ENCODE results near the gene LRRC46. TPM values are rescaled to one million over a fixed set of nuclear protein-coding genes. Genes with fewer than 3 reads are reported as not detected.

The LRRC46 gene
- total and polyA plus RNA-seq, 9 of the 15 experiments (the other 6 are each of a cell fraction or from before 2014, with no cell fraction given), result 0.39 to 1.4 (median 0.53) TPM; not detected in 1

DNA sequence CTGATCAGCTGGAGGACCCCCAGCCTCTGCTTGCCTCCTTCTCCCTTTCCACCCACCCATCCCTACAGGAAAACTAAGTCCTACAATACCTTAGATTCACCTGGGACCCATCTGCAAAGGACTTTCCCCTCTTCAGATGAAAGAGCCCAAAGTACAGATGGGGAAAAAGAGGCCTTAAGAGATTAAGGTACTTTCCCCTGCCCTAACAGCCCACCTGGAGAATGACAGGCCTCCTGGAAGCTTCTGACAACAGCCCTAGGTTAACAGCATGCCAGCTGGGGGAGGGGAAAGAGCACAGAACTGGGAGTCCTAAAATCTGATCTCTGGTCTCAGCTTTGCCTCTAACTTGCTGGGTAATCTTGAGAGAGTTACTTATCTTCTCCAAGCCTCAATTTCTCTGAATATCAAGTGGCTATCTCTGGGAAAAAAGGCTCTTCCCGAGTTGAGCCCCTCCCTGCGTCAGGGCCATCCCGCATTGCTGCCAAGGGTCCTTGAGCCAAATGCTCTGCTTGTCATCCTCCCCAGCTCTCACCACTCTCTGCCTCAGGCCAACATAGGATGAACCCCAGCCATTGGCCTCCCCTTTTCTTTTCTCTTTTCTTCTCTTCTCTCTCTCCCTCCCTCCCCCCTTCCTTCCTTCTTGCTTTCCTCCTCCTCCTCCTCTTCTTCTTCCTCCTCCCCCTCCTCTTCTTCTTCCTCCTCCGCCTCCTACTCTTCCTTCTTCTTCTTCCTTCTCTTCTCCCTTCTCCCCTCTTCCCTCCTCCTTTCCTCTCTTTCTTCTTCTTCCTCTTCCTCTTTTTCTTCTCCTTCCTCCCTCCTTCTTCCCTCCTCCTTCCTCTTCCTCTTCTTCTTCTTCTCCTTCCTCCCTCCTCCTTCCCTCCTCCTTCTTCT, 42.0 kb downstream of the LRRC46 start (continued):
- TF ChIP-seq OTX1 (CRISPR knock-in tag; IDR thresholded peaks at IDR 0.05) (peak; percentile 48; the same call in 1 of the 2 replicates), HDAC1 (IDR thresholded peaks at IDR 0.05) (peak in 1 of 2 experiments; percentile 72; a peak in 2 of 4 replicates), ELF4 (CRISPR knock-in tag; IDR thresholded peaks at IDR 0.05) (peak; percentile 29), ARID2 (IDR thresholded peaks at IDR 0.05) (0 out of 2 replicates have a peak, but pooled peaks have one; percentile 17), GATAD2A (IDR thresholded peaks at IDR 0.05) (0 out of 2 replicates have a peak, but pooled peaks have one; percentile 43), ARHGAP35 (IDR thresholded peaks at IDR 0.05; ENCODE audit: partially characterized antibody) (peak; percentile 31), EHMT2 (IDR thresholded peaks at IDR 0.05) (peak; percentile 54; the same call in 1 of the 2 replicates), TRIM24 (IDR thresholded peaks at IDR 0.05) (peak; percentile 33 to 38; a peak in 1 of 4 replicates), PHB2 (IDR thresholded peaks at IDR 0.05; ENCODE audit: low read depth) (0 out of 2 replicates have a peak, but pooled peaks have one; percentile 42)
- TF ChIP-seq, protein P1, sequence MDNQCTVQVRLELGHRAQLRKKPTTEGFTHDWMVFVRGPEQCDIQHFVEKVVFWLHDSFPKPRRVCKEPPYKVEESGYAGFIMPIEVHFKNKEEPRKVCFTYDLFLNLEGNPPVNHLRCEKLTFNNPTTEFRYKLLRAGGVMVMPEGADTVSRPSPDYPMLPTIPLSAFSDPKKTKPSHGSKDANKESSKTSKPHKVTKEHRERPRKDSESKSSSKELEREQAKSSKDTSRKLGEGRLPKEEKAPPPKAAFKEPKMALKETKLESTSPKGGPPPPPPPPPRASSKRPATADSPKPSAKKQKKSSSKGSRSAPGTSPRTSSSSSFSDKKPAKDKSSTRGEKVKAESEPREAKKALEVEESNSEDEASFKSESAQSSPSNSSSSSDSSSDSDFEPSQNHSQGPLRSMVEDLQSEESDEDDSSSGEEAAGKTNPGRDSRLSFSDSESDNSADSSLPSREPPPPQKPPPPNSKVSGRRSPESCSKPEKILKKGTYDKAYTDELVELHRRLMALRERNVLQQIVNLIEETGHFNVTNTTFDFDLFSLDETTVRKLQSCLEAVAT (IDR thresholded peaks at IDR 0.05), result peak; percentile 48 to 63; a peak in 1 of 4 replicates
- TF ChIP-seq, protein P2, sequence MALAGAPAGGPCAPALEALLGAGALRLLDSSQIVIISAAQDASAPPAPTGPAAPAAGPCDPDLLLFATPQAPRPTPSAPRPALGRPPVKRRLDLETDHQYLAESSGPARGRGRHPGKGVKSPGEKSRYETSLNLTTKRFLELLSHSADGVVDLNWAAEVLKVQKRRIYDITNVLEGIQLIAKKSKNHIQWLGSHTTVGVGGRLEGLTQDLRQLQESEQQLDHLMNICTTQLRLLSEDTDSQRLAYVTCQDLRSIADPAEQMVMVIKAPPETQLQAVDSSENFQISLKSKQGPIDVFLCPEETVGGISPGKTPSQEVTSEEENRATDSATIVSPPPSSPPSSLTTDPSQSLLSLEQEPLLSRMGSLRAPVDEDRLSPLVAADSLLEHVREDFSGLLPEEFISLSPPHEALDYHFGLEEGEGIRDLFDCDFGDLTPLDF (CRISPR knock-in tag; IDR thresholded peaks at IDR 0.05), result no peak
- TF ChIP-seq, protein P3, sequence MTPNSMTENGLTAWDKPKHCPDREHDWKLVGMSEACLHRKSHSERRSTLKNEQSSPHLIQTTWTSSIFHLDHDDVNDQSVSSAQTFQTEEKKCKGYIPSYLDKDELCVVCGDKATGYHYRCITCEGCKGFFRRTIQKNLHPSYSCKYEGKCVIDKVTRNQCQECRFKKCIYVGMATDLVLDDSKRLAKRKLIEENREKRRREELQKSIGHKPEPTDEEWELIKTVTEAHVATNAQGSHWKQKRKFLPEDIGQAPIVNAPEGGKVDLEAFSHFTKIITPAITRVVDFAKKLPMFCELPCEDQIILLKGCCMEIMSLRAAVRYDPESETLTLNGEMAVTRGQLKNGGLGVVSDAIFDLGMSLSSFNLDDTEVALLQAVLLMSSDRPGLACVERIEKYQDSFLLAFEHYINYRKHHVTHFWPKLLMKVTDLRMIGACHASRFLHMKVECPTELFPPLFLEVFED (CRISPR knock-in tag; conservative IDR thresholded peaks at IDR 0.05), result peak; percentile 66; the same call in 1 of the 2 replicates
- TF ChIP-seq, protein P4, sequence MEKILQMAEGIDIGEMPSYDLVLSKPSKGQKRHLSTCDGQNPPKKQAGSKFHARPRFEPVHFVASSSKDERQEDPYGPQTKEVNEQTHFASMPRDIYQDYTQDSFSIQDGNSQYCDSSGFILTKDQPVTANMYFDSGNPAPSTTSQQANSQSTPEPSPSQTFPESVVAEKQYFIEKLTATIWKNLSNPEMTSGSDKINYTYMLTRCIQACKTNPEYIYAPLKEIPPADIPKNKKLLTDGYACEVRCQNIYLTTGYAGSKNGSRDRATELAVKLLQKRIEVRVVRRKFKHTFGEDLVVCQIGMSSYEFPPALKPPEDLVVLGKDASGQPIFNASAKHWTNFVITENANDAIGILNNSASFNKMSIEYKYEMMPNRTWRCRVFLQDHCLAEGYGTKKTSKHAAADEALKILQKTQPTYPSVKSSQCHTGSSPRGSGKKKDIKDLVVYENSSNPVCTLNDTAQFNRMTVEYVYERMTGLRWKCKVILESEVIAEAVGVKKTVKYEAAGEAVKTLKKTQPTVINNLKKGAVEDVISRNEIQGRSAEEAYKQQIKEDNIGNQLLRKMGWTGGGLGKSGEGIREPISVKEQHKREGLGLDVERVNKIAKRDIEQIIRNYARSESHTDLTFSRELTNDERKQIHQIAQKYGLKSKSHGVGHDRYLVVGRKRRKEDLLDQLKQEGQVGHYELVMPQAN (IDR thresholded peaks at IDR 0.05; ENCODE audit: borderline replicate concordance), result 0 out of 2 replicates have a peak, but pooled peaks have one; percentile 25
- TF ChIP-seq, protein P5, sequence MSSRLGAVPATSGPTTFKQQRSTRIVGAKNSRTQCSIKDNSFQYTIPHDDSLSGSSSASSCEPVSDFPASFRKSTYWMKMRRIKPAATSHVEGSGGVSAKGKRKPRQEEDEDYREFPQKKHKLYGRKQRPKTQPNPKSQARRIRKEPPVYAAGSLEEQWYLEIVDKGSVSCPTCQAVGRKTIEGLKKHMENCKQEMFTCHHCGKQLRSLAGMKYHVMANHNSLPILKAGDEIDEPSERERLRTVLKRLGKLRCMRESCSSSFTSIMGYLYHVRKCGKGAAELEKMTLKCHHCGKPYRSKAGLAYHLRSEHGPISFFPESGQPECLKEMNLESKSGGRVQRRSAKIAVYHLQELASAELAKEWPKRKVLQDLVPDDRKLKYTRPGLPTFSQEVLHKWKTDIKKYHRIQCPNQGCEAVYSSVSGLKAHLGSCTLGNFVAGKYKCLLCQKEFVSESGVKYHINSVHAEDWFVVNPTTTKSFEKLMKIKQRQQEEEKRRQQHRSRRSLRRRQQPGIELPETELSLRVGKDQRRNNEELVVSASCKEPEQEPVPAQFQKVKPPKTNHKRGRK (tag; IDR thresholded peaks at IDR 0.05), result peak; percentile 97
- TF ChIP-seq, protein P6, sequence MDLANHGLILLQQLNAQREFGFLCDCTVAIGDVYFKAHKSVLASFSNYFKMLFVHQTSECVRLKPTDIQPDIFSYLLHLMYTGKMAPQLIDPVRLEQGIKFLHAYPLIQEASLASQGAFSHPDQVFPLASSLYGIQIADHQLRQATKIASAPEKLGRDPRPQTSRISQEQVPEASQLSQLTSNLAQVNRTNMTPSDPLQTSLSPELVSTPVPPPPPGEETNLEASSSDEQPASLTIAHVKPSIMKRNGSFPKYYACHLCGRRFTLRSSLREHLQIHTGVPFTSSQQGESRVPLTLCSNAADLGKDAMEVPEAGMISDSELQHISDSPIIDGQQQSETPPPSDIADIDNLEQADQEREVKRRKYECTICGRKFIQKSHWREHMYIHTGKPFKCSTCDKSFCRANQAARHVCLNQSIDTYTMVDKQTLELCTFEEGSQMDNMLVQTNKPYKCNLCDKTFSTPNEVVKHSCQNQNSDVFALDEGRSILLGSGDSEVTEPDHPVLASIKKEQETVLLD (IDR thresholded peaks at IDR 0.05), result 0 out of 2 replicates have a peak, but pooled peaks have one; percentile 37
- TF ChIP-seq, protein P7, sequence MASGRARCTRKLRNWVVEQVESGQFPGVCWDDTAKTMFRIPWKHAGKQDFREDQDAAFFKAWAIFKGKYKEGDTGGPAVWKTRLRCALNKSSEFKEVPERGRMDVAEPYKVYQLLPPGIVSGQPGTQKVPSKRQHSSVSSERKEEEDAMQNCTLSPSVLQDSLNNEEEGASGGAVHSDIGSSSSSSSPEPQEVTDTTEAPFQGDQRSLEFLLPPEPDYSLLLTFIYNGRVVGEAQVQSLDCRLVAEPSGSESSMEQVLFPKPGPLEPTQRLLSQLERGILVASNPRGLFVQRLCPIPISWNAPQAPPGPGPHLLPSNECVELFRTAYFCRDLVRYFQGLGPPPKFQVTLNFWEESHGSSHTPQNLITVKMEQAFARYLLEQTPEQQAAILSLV (tag; IDR thresholded peaks at IDR 0.05), result no peak
